K562 (cell line): Measurements from ENCODE around the gene PLA1A. TPM values are rescaled to one million over a fixed set of nuclear protein-coding genes. Genes with fewer than 3 reads are reported as not detected.

Source experiments
- ATAC-seq: fragments of 200-7000 bp; cut with Tn5 transposase; 3 replicates; pipeline ENCODE4 v1.9.1; 2020; ENCODE audit warnings: moderate library complexity
- BruUV-seq: library from RNA; stranded (reverse); fragments of 400-500 nt; replicated peaks from 2 replicates; lab custom pipeline; 2021; lab: Mats Ljungman, UMichigan
- CTCF ChIA-PET: fragments of 300-600 bp; formaldehyde crosslinking; extraction: SDS; loops from one replicate; lab custom pipeline; 2021; ENCODE audit warnings: low intra/inter-chr PET ratio; lab: Yijun Ruan, JAX
- POLR2A ChIA-PET: fragments of 300-600, 350-650 bp; sonication (Branson Sonifier 250); formaldehyde crosslinking; extraction: SDS; loops from one replicate; lab custom pipeline; 2021; ENCODE audit warnings: antibody characterized with exemption, inconsistent platforms; lab: Yijun Ruan, JAX
- DNase-seq, 4 experiments: peaks; one replicate each; pipeline versions ENCODE4 v3.0.0 to v3.0.0-alpha.2; 2011 to 2018; ENCODE audit warnings: low spot score in 3 of 4, mixed read lengths in 3 of 4; ENCODE audit errors: extremely low read depth in 1 of 4
- FAIRE-seq: peaks from 2 replicates; lab custom pipeline; 2011; peaks lifted over from hg19 to GRCh38; lab: Jason Lieb, UNC
- H2AFZ ChIP-seq: 2 replicates; pipeline ENCODE4 v1.6.0; 2011; ENCODE audit warnings: low read depth, low read length, control low read depth, inconsistent platforms
- H3K27ac ChIP-seq: fragments of 200-600 bp; 3 replicates; pipeline ENCODE4 v1.8.0; 2011; ENCODE audit warnings: low read depth, mild to moderate bottlenecking, control low read depth, inconsistent platforms, low read length, moderate library complexity, mixed read lengths; ENCODE audit errors: extremely low read depth
- H3K27me3 ChIP-seq, 2 experiments: fragments of 300-600 bp in 1 of 2; 2 replicates in 1 of 2; 3 replicates in 1 of 2; pipeline versions ENCODE4 v1.6.0 to v1.8.0; 2011; ENCODE audit warnings: inconsistent platforms in 2 of 2, low read length in 2 of 2, mild to moderate bottlenecking in 1 of 2, mixed read lengths in 1 of 2, moderate library complexity in 1 of 2; ENCODE audit not compliant: control insufficient read depth in 2 of 2, insufficient read depth in 2 of 2
- H3K36me3 ChIP-seq: fragments of 300-600 bp; 3 replicates; pipeline ENCODE4 v1.8.0; 2011; ENCODE audit warnings: mild to moderate bottlenecking, low read length, inconsistent platforms; ENCODE audit not compliant: control insufficient read depth, insufficient read depth
- H3K4me1 ChIP-seq, 2 experiments: fragments of 200-600 bp in 1 of 2; replicated peaks in 1 of 2; 2 replicates in 1 of 2; 3 replicates in 1 of 2; pipeline versions ENCODE4 v1.5.1 to v1.8.0; 2011; ENCODE audit warnings: inconsistent platforms in 2 of 2, low read length in 2 of 2, mild to moderate bottlenecking in 1 of 2, mixed read lengths in 1 of 2, moderate library complexity in 1 of 2; ENCODE audit not compliant: control insufficient read depth in 2 of 2, insufficient read depth in 2 of 2
- H3K4me2 ChIP-seq: 2 replicates; pipeline ENCODE4 v1.6.1; 2011; ENCODE audit warnings: low read length, control low read depth, inconsistent platforms, mixed read lengths; ENCODE audit not compliant: insufficient read depth
- H3K4me3 ChIP-seq: fragments of 200-600 bp; sonication (generic), shearing (Covaris generic); 2 replicates; pipeline ENCODE4 v1.5.1; 2016; ENCODE audit warnings: control low read depth, inconsistent platforms
- H3K79me2 ChIP-seq: fragments of 200-600 bp; 3 replicates; pipeline ENCODE4 v1.8.0; 2011; ENCODE audit warnings: low read length, inconsistent platforms; ENCODE audit not compliant: control insufficient read depth, insufficient read depth
- H3K9ac ChIP-seq, 2 experiments: 2 replicates each; pipeline versions ENCODE4 v1.6.0 to v1.6.1; 2011; ENCODE audit warnings: low read depth in 2 of 2, low read length in 2 of 2, control low read depth in 1 of 2, inconsistent platforms in 1 of 2, mild to moderate bottlenecking in 1 of 2, mixed read lengths in 1 of 2; ENCODE audit not compliant: insufficient read depth in 1 of 2
- H3K9me1 ChIP-seq: one replicate; pipeline ENCODE4 v1.6.0; 2011; ENCODE audit warnings: inconsistent platforms, mild to moderate bottlenecking, low read length, moderate library complexity; ENCODE audit not compliant: control insufficient read depth, insufficient read depth
- H3K9me3 ChIP-seq: replicated peaks from 2 replicates; pipeline ENCODE4 v1.5.1; 2011; ENCODE audit warnings: low read depth, low read length, inconsistent platforms; ENCODE audit not compliant: control insufficient read depth, insufficient read depth
- H4K20me1 ChIP-seq: replicated peaks from 2 replicates; pipeline ENCODE4 v1.6.1; 2011; ENCODE audit warnings: low read length, inconsistent platforms, mixed read lengths; ENCODE audit not compliant: control insufficient read depth, insufficient read depth
- ERF ChIP-seq: fragments of 450-650 bp; formaldehyde crosslinking; IDR thresholded peaks from 2 replicates; pipeline ENCODE4 v1.4.0; 2020; ENCODE audit warnings: mild to moderate bottlenecking, mixed read lengths
- ESRRB ChIP-seq: fragments of 250-450 bp; sonication (Bioruptor Pico); IDR thresholded peaks from 2 replicates; pipeline ENCODE4 v1.5.0; 2020; ENCODE audit warnings: mild to moderate bottlenecking, moderate library complexity, borderline replicate concordance
- ETS2 ChIP-seq: IDR thresholded peaks from 2 replicates; pipeline ENCODE4 v1.6.1; 2016; ENCODE audit warnings: borderline replicate concordance, missing genetic modification characterization, mild to moderate bottlenecking, moderate library complexity, missing compliant biosample characterization; ENCODE audit not compliant: poor library complexity, severe bottlenecking
- HNRNPH1 ChIP-seq: fragments of 200-400 bp; formaldehyde crosslinking; optimal IDR thresholded peaks from 2 replicates; pipeline ENCODE3; 2017; ENCODE audit warnings: low read depth, mild to moderate bottlenecking, low read length, moderate library complexity
- HNRNPUL1 ChIP-seq: fragments of 200-400 bp; formaldehyde crosslinking; IDR thresholded peaks from 2 replicates; pipeline ENCODE4 v1.6.1; 2017; ENCODE audit warnings: low read length
- PHB2 ChIP-seq: fragments of 450-650 bp; IDR thresholded peaks from 2 replicates; pipeline ENCODE4 v1.6.1; 2017; ENCODE audit warnings: low read depth
- RBM15 ChIP-seq: fragments of 200-400 bp; formaldehyde crosslinking; IDR thresholded peaks from 2 replicates; pipeline ENCODE4 v1.6.1; 2018; ENCODE audit warnings: mild to moderate bottlenecking, low read length, moderate library complexity; ENCODE audit not compliant: insufficient read depth
- RBM22 ChIP-seq: fragments of 200-400 bp; formaldehyde crosslinking; IDR thresholded peaks from 2 replicates; pipeline ENCODE4 v1.6.1; 2018; ENCODE audit warnings: low read length, low read depth; ENCODE audit not compliant: poor library complexity, severe bottlenecking
- SMAD4 ChIP-seq: fragments of 250-450 bp; sonication (Bioruptor Pico); conservative IDR thresholded peaks from 2 replicates; pipeline ENCODE4 v1.8.0; 2021; ENCODE audit warnings: inconsistent platforms, mild to moderate bottlenecking, moderate library complexity
- SMARCE1 ChIP-seq: fragments of 450-650 bp; IDR thresholded peaks from 2 replicates; pipeline ENCODE4 v1.7.1; 2016; ENCODE audit warnings: mild to moderate bottlenecking
- TAL1 ChIP-seq: fragments of 450-650 bp; IDR thresholded peaks from 2 replicates; pipeline ENCODE4 v1.6.1; 2016; ENCODE audit warnings: mild to moderate bottlenecking
- ZNF354B ChIP-seq: fragments of 250-450 bp; sonication (Bioruptor Pico); IDR thresholded peaks from 2 replicates; pipeline ENCODE4 v1.4.0; 2020
- ZNF76 ChIP-seq: fragments of 250-450 bp; sonication (Bioruptor Pico); IDR thresholded peaks from 2 replicates; pipeline ENCODE4 v1.4.0; 2020; ENCODE audit warnings: mild to moderate bottlenecking, moderate library complexity, borderline replicate concordance
- WGBS: fragments of 100-300 bp; shearing (Covaris generic); methylation state at CpG from one replicate; pipeline ENCODE4 v1.1.6; 2016; ENCODE audit warnings: low coverage, mixed read lengths; ENCODE audit not compliant: insufficient coverage; ENCODE audit errors: missing lambda C conversion rate; 5-methylcytosine and 5-hydroxymethylcytosine counted together
- in situ Hi-C: fragments of 300-500 bp; cut with MboI; formaldehyde crosslinking; loops from 4 replicates; pipeline ENCODE4 v1.15.0; 2018; ENCODE audit warnings: inconsistent platforms, mixed read lengths
- intact Hi-C: fragments of 100-400 bp; cut with micrococcal nuclease; formaldehyde crosslinking; loops from 2 replicates; pipeline ENCODE4 v1.14.2; 2022
- polyA plus RNA-seq, 8 experiments: library from polyadenylated mRNA; depleted of rRNA in 4 of 8; stranded (reverse) in 5 of 8; unstranded in 3 of 8; fragments of >200 nt; fragmentation: Nextera tagmentation in 2 of 8; fragmentation: Illumina TruSeq in 1 of 8; extraction: Ambion mirVana in 2 of 8; extraction: Trizol in 1 of 8; gene quantifications; 2 replicates each; pipeline versions ENCODE4 v1.2.1 to v1.2.3, GENCODE V29; 2011 to 2014; ENCODE audit warnings: inconsistent platforms in 1 of 8, missing spikeins in 1 of 8
- total RNA-seq, 7 experiments: library from RNA; depleted of rRNA in 6 of 7; stranded (reverse); fragments of >200 nt in 6 of 7; fragmentation: Illumina TruSeq in 2 of 7; extraction: Trizol in 2 of 7; gene quantifications; 2 replicates each; pipeline versions ENCODE4 v1.2.1 to v1.2.3, GENCODE V29; 2011 to 2021; ENCODE audit warnings: low replicate concordance in 1 of 7
- TF ChIP-seq, protein P1 (sequence below): fragments of 250-450 bp; sonication (Bioruptor Pico); IDR thresholded peaks from 2 replicates; pipeline ENCODE4 v1.5.0; 2020; ENCODE audit warnings: mild to moderate bottlenecking
- TF ChIP-seq, protein P2 (sequence below): fragments of 150-350 bp; IDR thresholded peaks from 2 replicates; pipeline ENCODE4 v1.6.1; 2014; ENCODE audit warnings: low read depth, mild to moderate bottlenecking, low read length, borderline replicate concordance
- TF ChIP-seq, protein P3 (sequence below), 2 experiments: fragments of 250-450 bp in 1 of 2; fragments of 450-650 bp in 1 of 2; sonication (Bioruptor Pico) in 1 of 2; IDR thresholded peaks; 2 replicates each; pipeline versions ENCODE4 v1.6.1 to v1.8.0; 2016 to 2021; ENCODE audit warnings: mild to moderate bottlenecking in 2 of 2, moderate library complexity in 2 of 2, missing compliant biosample characterization in 1 of 2, missing genetic modification characterization in 1 of 2

Gene PLA1A
- total and polyA plus RNA-seq, 9 of the 15 experiments (the other 6 are each of a cell fraction or from before 2014, with no cell fraction given), result not detected

- in situ Hi-C loops (no loop called here), intact Hi-C loops (no loop called here)
Measured at GRCh38 chr3:119580067-119580760, 17.5 kb upstream of the PLA1A start.

More at GRCh38 chr3:119580067-119580760, 17.5 kb upstream of the PLA1A start:
- CTCF ChIA-PET, result no interaction called here
- H2AFZ ChIP-seq, result peak overlapping the region; percentile 93
- ATAC-seq, result peak; percentile 58
- H3K27ac ChIP-seq, result peak overlapping the region; percentile 64; the same call in 2 of the 3 replicates
- H3K36me3 ChIP-seq, result no peaks in the 10 kb centered on the region
- no peaks in the 10 kb centered on the region for H4K20me1 ChIP-seq
- TF ChIP-seq ESRRB (CRISPR knock-in tag), result no peak
- TF ChIP-seq SMARCE1, result no peak
- TF ChIP-seq RBM22, result no peak
- TF ChIP-seq SMAD4 (CRISPR knock-in tag), result no peak
- TF ChIP-seq PHB2, result no peak
- no peak for TF ChIP-seq HNRNPUL1
- TF ChIP-seq ZNF354B (CRISPR knock-in tag), result no peak
- no peak for TF ChIP-seq ETS2 (tag)
- TF ChIP-seq, protein P1, sequence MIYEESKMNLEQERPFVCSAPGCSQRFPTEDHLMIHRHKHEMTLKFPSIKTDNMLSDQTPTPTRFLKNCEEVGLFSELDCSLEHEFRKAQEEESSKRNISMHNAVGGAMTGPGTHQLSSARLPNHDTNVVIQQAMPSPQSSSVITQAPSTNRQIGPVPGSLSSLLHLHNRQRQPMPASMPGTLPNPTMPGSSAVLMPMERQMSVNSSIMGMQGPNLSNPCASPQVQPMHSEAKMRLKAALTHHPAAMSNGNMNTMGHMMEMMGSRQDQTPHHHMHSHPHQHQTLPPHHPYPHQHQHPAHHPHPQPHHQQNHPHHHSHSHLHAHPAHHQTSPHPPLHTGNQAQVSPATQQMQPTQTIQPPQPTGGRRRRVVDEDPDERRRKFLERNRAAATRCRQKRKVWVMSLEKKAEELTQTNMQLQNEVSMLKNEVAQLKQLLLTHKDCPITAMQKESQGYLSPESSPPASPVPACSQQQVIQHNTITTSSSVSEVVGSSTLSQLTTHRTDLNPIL (CRISPR knock-in tag), result no peak
- no peak for TF ChIP-seq ZNF76 (CRISPR knock-in tag)
- TF ChIP-seq, protein P2, sequence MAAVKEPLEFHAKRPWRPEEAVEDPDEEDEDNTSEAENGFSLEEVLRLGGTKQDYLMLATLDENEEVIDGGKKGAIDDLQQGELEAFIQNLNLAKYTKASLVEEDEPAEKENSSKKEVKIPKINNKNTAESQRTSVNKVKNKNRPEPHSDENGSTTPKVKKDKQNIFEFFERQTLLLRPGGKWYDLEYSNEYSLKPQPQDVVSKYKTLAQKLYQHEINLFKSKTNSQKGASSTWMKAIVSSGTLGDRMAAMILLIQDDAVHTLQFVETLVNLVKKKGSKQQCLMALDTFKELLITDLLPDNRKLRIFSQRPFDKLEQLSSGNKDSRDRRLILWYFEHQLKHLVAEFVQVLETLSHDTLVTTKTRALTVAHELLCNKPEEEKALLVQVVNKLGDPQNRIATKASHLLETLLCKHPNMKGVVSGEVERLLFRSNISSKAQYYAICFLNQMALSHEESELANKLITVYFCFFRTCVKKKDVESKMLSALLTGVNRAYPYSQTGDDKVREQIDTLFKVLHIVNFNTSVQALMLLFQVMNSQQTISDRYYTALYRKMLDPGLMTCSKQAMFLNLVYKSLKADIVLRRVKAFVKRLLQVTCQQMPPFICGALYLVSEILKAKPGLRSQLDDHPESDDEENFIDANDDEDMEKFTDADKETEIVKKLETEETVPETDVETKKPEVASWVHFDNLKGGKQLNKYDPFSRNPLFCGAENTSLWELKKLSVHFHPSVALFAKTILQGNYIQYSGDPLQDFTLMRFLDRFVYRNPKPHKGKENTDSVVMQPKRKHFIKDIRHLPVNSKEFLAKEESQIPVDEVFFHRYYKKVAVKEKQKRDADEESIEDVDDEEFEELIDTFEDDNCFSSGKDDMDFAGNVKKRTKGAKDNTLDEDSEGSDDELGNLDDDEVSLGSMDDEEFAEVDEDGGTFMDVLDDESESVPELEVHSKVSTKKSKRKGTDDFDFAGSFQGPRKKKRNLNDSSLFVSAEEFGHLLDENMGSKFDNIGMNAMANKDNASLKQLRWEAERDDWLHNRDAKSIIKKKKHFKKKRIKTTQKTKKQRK, result no peak
- no peak for TF ChIP-seq TAL1
- no peak for TF ChIP-seq ERF (CRISPR knock-in tag)
- TF ChIP-seq, protein P3, sequence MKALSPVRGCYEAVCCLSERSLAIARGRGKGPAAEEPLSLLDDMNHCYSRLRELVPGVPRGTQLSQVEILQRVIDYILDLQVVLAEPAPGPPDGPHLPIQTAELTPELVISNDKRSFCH (CRISPR knock-in tag; IDR thresholded peaks at IDR 0.05), result no peak
- TF ChIP-seq, protein P3 (tag; IDR thresholded peaks at IDR 0.05), result no peak
- no peak for TF ChIP-seq HNRNPH1
- TF ChIP-seq RBM15, result no peak
- H3K4me2 ChIP-seq, result peak overlapping the region; percentile 64
- TSS peak; percentile 70 for BruUV-seq
- no peak for FAIRE-seq
- H3K9ac ChIP-seq, result peak overlapping the region; percentile 53 to 91; a peak in 3 of 4 replicates
- no peak for DNase-seq
- 60% methylated on average over 16 of the region's 16 CpGs for WGBS
- POLR2A ChIA-PET, result interaction anchor here (1.1 kb wide), 1 partner anchor 81 kb away, joined by 3 read pairs; no protein-coding TSS in a partner anchor
- no peaks in the 10 kb centered on the region for H3K9me1 ChIP-seq
- H3K4me1 ChIP-seq, result peaks cover 3 to 8% of the 10 kb centered on the region in 2 experiments; a peak in 4 of 5 replicates
- H3K9me3 ChIP-seq, result no peaks in the 10 kb centered on the region
- H3K79me2 ChIP-seq, result no peaks in the 10 kb centered on the region
- H3K27me3 ChIP-seq, result no peaks in the 10 kb centered on the region; a peak in 1 of 5 replicates
- H3K4me3 ChIP-seq, result peak overlapping the region; percentile 33
